Suprapubic skin (tissue), 4 donors: Measurements from ENCODE around the gene PSAT1.

ENCODE experiments used
- CTCF ChIP-seq, 2 donors: fragments of 200-600 bp in 1 of 2; fragments of 450-650 bp in 1 of 2; sonication (generic) in 1 of 2; IDR thresholded peaks; one replicate each; pipeline ENCODE4 v1.5.1; 2016 to 2019; ENCODE audit warnings: antibody characterized with exemption in 2 of 2, mild to moderate bottlenecking in 1 of 2, moderate library complexity in 1 of 2
- EP300 ChIP-seq: sonication (generic); formaldehyde crosslinking; IDR thresholded peaks from one replicate; pipeline ENCODE4 v1.6.1; 2017; ENCODE audit warnings: antibody characterized with exemption
- POLR2A ChIP-seq, 2 donors: fragments of 450-650 bp; IDR thresholded peaks; one replicate each; pipeline ENCODE4 v1.6.1; 2017; ENCODE audit warnings: antibody characterized with exemption in 2 of 2, mild to moderate bottlenecking in 2 of 2, moderate library complexity in 2 of 2
- POLR2AphosphoS5 ChIP-seq, 3 donors: sonication (generic); formaldehyde crosslinking; IDR thresholded peaks; one replicate each; pipeline ENCODE4 v1.6.1; 2017; ENCODE audit warnings: antibody characterized with exemption in 3 of 3

DNA sequence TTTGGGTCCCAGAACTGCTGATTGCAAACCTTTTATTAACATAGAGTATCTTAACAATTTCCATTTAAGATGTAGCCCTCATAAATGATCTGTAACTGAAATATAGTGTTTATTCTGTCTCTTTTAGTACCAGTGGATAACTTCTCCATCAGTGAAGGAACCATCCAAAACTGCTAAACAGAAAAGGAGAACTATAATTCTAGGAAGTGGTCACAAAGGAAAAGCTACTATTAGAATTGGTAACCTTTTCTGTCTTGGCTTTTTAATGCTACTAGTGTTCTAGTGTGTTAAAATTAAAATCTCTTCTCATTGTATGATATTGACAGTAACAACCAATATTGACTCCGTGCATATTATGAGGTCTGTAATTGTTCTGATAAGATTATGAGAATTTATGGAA is 48.3 kb upstream of the PSAT1 start:
- TF ChIP-seq POLR2AphosphoS5 (IDR thresholded peaks at IDR 0.05) (no peak), CTCF (IDR thresholded peaks at IDR 0.05) (no peak), POLR2A (IDR thresholded peaks at IDR 0.05) (no peak), EP300 (no peak)
